Psoas muscle (tissue), 8 donors: ENCODE results near the gene ARFGAP3. TPM values are rescaled to one million over a fixed set of nuclear protein-coding genes. Genes with fewer than 3 reads are reported as not detected.
"Not testable (repeated sequence)": the region's sequence is repeated elsewhere in the genome, so short reads cannot be mapped to it uniquely, and the experiment has no call there.

Experiments
- ATAC-seq, 4 donors: fragments of 200-7000 bp; cut with Tn5 transposase; one replicate each; pipeline ENCODE4 v1.9.1; 2020; ENCODE audit warnings: moderate library complexity in 3 of 4, mild to moderate bottlenecking in 2 of 4
- DNase-seq, 2 donors: peaks; one replicate each; pipeline ENCODE4 v3.0.0-alpha.2; 2020
- H3K27ac ChIP-seq: fragments of 200-600 bp; one replicate; pipeline ENCODE4 v1.8.0; 2022
- H3K27me3 ChIP-seq, 3 donors: fragments of 200-600 bp in 1 of 3; one replicate each; pipeline versions ENCODE4 v1.6.1 to v1.8.0; 2013 to 2022; ENCODE audit warnings: low read length in 2 of 3, mild to moderate bottlenecking in 2 of 3, moderate library complexity in 1 of 3; ENCODE audit not compliant: insufficient read depth in 3 of 3
- H3K36me3 ChIP-seq, 2 donors: fragments of 200-600 bp in 1 of 2; one replicate each; pipeline versions ENCODE4 v1.6.1 to v1.8.0; 2013 to 2022; ENCODE audit warnings: low read depth in 1 of 2, mild to moderate bottlenecking in 1 of 2, moderate library complexity in 1 of 2; ENCODE audit not compliant: insufficient read depth in 1 of 2
- H3K4me1 ChIP-seq: fragments of 200-600 bp; one replicate; pipeline ENCODE4 v1.8.0; 2022
- H3K4me3 ChIP-seq: fragments of 200-600 bp; one replicate; pipeline ENCODE4 v1.8.0; 2022; ENCODE audit warnings: mild to moderate bottlenecking
- H3K9me3 ChIP-seq: fragments of 200-600 bp; one replicate; pipeline ENCODE4 v1.8.0; 2022
- WGBS, 3 donors: extraction: QIAGEN DNeasy Blood & Tissue Kit; methylation state at CpG; one replicate each; pipeline versions ENCODE4 v1.1.6 to v1.1.7; 2013; 5-methylcytosine and 5-hydroxymethylcytosine counted together
- intact Hi-C, 2 donors: fragments of 100-400 bp; cut with DNase I; formaldehyde crosslinking; loops; one replicate each; pipeline versions ENCODE4 v1.11.0 to v1.14.2; 2022
- polyA plus RNA-seq, 3 donors: library from polyadenylated mRNA; stranded (reverse); fragments of 200-250 nt; gene quantifications; one replicate each; pipeline ENCODE4 v1.2.3, GENCODE V29; 2013
- total RNA-seq, 4 donors: library from RNA; stranded (reverse); fragmentation: NEBNext Ultra II Directional in 2 of 4; extraction: Animal tissue kit (Norgen Biotek cat#: 25700) in 2 of 4; gene quantifications; one replicate each; pipeline versions ENCODE4 v1.2.1 to v1.2.4, GENCODE V29; 2021 to 2023
- TF ChIP-seq, protein P1 (sequence below): fragments of 200-600 bp; IDR thresholded peaks from one replicate; pipeline ENCODE4 v1.8.0; 2022; ENCODE audit warnings: antibody characterized with exemption
- donor health status: healthy with polysubstance abuse.
- donor health status: DM: no; HTN: no; CAD: no; lungs with moderate emphysema.
- donor health status: Bipolar disorder and iron deficiency.
- donor health status: healthy.
- donor health status: DM: yes; HTN: yes; CAD: no.
- donor health status: DM: no; HTN: no; CAD: no.
- donor health status: DM: no; HTN: no; CAD: no.
- donor health status: DM: yes; HTN: yes; CAD: no.

Gene ARFGAP3
- total and polyA plus RNA-seq, 7 donors = 18.4 to 36.1 (median 23.8) TPM

GRCh38 chr22:42760806-42761565 lies 96.1 kb downstream of the ARFGAP3 start:
- H3K27ac ChIP-seq = no peak overlapping the region
- no peaks in the 10 kb centered on the region for H3K27me3 ChIP-seq
- 71 to 75% (median 71%) methylated on average over 18 of the region's 18 CpGs for WGBS, 3 donors
- DNase-seq = no peak
- H3K36me3 ChIP-seq = no peaks in the 10 kb centered on the region
- ATAC-seq = no peak
- intact Hi-C loops = no loop called here
- no peaks in the 10 kb centered on the region for H3K9me3 ChIP-seq
- no peak overlapping the region for H3K4me3 ChIP-seq
- H3K4me1 ChIP-seq = no peaks in the 10 kb centered on the region
- TF ChIP-seq, protein P1, sequence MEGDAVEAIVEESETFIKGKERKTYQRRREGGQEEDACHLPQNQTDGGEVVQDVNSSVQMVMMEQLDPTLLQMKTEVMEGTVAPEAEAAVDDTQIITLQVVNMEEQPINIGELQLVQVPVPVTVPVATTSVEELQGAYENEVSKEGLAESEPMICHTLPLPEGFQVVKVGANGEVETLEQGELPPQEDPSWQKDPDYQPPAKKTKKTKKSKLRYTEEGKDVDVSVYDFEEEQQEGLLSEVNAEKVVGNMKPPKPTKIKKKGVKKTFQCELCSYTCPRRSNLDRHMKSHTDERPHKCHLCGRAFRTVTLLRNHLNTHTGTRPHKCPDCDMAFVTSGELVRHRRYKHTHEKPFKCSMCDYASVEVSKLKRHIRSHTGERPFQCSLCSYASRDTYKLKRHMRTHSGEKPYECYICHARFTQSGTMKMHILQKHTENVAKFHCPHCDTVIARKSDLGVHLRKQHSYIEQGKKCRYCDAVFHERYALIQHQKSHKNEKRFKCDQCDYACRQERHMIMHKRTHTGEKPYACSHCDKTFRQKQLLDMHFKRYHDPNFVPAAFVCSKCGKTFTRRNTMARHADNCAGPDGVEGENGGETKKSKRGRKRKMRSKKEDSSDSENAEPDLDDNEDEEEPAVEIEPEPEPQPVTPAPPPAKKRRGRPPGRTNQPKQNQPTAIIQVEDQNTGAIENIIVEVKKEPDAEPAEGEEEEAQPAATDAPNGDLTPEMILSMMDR = no peak

- 84 to 87% (median 86%) methylated on average over 23 of the region's 23 CpGs for WGBS, 3 donors
- Histone ChIP-seq H3K36me3 (no peaks in the 10 kb centered on the region), H3K27me3 (no peaks in the 10 kb centered on the region), H3K4me3 (no peak overlapping the region), H3K27ac (no peak overlapping the region), H3K9me3 (no peaks in the 10 kb centered on the region), H3K4me1 (no peaks in the 10 kb centered on the region)
- no peak for DNase-seq
- intact Hi-C loops = no loop called here
- TF ChIP-seq, protein P1 = no peak
- no peak for ATAC-seq
Measured at GRCh38 chr22:42758931-42759629, 98.0 kb downstream of the ARFGAP3 start.

- H3K27ac ChIP-seq, intact Hi-C loops, H3K27me3 ChIP-seq, H3K4me1 ChIP-seq, H3K4me3 ChIP-seq, H3K36me3 ChIP-seq, H3K9me3 ChIP-seq, DNase-seq, ATAC-seq: not testable (repeated sequence)
- 83 to 85% (median 84%) methylated on average over 5 of the region's 5 CpGs for WGBS, 3 donors
Measured at GRCh38 chr22:42755553-42755952, 101.5 kb downstream of the ARFGAP3 start.

- H3K4me3 ChIP-seq, intact Hi-C loops, ATAC-seq: not testable (repeated sequence)
Measured at GRCh38 chr22:42755121-42755520, 102.0 kb downstream of the ARFGAP3 start.

DNA sequence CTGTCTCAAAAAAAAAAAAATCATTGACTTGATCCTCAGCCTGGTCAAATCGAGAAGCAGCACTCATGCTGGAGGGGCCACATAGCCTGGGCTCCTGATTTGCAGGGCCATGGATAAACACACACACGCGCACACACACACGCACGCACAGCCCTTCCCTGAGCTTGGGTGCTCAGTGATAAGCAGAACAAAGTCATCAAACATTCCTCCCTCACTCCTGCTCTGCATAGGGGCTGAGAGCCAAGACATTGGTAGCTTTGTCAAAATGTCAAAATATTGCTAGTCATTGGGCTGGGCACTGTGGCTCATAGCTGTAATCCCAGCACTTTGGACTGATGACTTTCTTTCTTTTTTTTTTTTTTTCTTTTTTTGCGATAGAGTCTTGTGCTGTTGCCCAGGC lies 102.4 kb downstream of the ARFGAP3 start:
- H3K36me3 ChIP-seq = no peaks in the 10 kb centered on the region
- no peak for ATAC-seq
- no peak for DNase-seq
- intact Hi-C loops = no loop called here
- WGBS, 3 donors = 76 to 78% (median 78%) methylated on average over 6 of the region's 6 CpGs
- TF ChIP-seq, protein P1 = no peak
- H3K4me1 ChIP-seq = no peaks in the 10 kb centered on the region
- no peaks in the 10 kb centered on the region for H3K27me3 ChIP-seq
- H3K4me3 ChIP-seq = no peak overlapping the region
- no peaks in the 10 kb centered on the region for H3K9me3 ChIP-seq
- H3K27ac ChIP-seq = no peak overlapping the region

More at GRCh38 chr22:42755121-42755520, 102.0 kb downstream of the ARFGAP3 start:
- H3K27ac ChIP-seq, H3K27me3 ChIP-seq, DNase-seq, H3K9me3 ChIP-seq, H3K36me3 ChIP-seq, H3K4me1 ChIP-seq: not testable (repeated sequence)
- 93 to 96% (median 96%) methylated on average over 12 to 15 of the region's 16 CpGs for WGBS, 3 donors
